Globus pallidus (tissue), 1 donor: ENCODE measurements around the gene MYRF.

Experiments used
- DNase-seq: peaks from one replicate; pipeline ENCODE4 v3.0.0-alpha.2; 2015; ENCODE audit warnings: low spot score

Gene MYRF

DNA sequence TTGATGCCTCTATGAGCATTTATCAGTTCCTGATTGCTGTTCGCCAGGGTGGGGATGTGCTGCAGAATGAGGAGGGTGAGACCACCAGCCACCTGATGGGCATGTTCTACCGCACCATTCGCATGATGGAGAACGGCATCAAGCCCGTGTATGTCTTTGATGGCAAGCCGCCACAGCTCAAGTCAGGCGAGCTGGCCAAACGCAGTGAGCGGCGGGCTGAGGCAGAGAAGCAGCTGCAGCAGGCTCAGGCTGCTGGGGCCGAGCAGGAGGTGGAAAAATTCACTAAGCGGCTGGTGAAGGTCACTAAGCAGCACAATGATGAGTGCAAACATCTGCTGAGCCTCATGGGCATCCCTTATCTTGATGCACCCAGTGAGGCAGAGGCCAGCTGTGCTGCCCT, 43.0 kb downstream of the MYRF start:
- DNase-seq = no peak

DNA sequence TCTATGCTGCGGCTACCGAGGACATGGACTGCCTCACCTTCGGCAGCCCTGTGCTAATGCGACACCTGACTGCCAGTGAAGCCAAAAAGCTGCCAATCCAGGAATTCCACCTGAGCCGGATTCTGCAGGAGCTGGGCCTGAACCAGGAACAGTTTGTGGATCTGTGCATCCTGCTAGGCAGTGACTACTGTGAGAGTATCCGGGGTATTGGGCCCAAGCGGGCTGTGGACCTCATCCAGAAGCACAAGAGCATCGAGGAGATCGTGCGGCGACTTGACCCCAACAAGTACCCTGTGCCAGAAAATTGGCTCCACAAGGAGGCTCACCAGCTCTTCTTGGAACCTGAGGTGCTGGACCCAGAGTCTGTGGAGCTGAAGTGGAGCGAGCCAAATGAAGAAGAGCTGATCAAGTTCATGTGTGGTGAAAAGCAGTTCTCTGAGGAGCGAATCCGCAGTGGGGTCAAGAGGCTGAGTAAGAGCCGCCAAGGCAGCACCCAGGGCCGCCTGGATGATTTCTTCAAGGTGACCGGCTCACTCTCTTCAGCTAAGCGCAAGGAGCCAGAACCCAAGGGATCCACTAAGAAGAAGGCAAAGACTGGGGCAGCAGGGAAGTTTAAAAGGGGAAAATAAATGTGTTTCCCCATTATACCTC, 43.6 kb downstream of the MYRF start:
- DNase-seq = no peak

DNA sequence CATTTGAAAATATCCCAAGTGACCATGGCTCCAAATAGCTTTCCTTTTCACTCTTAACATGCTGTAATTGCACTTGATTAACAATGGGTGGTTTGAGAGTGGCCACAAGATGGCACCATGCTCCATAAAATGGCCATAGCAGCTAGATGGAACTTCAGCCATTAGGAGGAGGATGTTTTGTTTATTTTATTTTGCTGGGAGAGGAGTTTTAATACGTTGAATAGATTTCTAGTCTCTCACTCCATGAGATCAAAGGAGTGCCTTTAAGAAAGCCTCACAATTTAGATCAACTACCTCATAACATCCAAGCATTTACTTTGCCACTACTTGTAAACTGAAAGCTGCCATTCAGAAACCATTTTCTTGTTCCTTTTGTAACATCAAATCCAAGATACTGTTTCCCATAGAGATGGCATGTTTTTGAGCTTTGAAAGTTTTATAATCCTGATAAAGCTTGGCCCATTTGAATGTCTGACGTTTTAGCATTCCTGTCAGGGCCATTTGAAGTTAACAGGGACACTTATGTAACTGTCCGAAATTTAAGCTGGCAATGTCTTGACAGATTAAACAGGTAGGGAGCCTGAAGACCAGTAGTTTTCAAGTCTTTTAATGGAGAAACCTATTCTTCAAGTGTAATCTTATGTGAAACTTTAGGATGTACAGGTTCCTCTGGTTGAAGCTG, 45.0 kb downstream of the MYRF start:
- peak; percentile 91 for DNase-seq

DNA sequence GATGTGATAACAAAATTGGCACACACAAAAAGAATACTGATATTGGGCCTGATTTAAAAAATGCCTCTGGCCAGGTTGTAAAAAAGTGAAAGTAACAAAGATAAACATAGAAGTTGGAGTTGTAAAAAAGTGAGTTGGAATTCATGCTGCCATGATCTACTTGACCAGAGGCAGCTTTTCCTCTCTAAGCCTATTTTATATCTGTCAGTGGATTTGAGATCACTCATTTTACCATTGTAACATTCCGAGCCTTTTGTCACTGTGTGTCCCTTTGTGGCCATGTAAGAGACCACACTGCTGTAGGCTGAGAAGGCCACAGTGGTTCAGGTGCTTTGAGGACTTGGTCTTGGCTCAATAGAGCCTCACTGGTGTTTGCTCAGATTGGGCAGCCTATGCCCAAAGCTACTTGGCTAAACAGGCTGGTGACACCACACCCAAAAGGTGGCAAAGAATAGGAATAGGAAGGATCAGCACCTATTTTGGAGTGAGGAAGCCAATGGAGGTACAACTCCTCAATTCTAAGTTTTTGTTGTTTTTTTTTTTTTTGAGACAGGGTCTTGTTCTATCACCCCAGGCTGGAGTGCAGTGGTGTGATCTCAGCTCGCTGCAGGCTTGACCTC, 47.3 kb downstream of the MYRF start:
- DNase-seq = no peak

DNA sequence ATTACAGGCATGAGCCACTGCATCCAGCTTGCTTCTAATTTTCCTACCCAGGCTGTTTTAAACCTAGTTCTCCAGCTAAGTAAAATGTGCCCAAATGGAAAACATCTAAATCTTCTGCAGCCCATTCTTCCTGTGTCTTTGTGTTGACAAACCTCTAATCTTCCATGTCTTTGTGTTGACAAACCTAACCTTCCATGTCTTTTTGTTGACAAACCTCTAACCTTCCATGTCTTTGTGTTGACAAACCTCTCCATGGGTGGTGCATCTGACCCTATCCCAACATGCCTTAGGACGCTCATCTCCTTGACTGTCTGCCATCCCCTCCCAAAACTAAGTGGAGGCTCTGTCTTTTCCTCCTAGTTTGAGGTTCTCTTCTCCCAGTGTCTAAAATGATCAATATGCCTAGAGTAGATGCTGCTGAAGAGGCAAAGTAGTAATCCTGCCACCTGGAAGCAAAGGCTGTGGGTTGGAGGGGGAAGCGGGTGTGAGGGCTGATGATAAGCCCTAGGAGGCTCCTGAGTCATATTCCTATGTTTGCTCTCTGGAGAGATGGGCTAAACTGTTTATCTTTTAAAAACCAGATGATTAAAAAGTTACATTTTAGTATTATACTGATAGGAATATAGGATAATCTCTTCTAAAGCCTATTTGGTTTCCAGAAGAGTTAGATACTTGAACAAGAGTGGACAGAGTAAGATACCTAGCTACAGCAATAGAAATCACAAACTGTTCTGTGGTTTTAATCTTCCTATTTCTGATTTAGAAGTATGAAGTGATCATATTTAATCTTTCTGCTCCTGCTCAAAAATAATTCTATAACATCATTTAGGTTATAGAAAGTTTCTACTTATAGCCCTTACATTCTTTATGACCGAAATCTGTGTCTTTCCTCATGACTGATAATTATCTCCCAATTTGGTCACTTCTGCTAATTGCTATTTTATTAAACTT, 48.2 kb downstream of the MYRF start:
- DNase-seq = no peak

DNA sequence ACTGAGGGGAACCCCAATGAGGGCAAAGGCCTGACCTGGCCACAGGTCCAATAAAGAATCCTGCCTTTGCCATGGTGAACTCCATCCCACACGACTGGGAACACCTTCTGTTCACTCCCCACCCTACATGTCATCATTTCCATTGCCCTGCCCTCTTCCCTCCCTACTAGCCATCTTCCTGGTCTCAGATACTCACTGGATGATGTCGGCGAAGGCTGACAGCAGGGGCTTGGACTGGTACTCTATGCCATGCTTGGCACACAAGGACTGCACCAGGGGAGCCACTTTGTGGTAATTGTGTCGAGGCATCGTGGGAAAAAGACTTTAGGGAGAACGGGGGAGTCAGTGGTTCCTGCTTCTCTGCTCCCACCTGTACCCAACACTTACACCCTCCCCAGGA, 50.2 kb downstream of the MYRF start:
- no peak for DNase-seq

DNA sequence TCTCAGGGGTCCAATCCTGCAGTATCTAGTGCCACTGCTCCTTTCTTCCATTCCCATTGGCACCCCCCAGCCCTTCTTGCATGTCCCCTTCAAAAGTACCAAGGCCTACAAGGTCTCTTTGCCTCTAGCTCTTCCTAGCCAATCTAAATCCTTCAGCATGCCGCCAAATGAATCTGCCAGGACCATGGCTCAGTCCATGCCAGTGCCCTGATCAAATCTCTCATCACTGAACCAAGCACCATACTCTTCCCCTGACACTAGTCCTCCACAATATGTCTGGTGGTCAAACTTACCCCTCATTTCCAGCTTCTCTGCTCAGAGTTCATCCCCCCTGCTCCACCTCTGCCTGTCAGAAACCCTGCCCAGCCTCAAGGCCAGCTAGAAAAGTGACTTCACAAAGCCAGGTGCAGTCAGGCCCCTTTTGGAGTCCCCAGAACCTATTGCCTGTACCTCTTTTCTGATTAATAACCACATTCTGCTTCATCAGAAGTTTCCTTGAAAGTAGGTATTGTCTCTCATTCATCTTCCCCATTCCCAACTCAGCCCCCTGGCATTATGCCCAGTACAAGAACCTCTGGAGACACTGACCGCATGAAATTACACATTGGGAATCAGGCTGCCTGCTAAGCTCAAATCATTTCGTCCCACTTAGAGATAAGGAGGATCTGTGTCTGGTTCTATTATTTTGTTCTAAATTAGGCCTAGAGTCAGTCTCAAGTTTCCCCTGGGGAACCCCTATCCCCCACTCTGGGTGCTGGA, 51.6 kb downstream of the MYRF start:
- no peak for DNase-seq

DNA sequence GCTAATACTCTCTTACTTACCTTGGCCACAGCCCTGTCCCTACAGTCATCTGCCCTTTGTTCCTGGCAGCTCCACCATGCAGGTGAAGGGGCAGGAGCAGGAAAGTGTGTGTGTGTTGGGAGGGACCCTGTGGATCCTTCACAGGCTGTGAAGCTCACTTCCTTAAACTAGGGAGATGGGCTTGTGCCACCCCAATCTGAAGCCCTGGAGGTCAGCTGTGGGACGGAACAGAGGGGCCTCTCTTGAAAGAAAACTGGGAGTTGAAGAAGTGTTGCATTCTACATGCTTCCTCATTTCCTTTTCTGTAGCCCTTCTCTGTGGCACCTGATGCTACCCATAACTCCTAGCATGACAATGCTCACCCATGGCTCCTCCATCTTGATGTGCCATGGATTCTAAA, 52.7 kb downstream of the MYRF start:
- no peak for DNase-seq

DNA sequence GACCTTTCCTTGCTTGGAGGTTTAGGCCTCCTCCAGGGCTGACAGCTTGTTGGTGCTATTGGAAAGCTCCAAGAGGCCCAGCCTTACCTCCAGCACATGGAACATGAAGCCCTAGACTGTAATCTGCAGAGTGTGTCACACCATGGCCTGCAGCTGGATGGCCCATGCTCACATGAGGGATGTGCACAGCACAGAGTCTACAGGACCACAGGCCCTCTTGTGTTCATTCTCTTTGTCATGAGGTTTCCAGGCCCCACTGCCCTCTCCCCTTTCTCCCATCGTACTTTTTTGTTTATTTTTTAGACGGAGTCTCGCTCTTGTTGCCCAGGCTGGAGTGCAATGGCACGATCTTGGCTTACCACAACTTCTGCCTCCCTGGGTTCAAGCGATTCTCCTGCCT, 54.3 kb downstream of the MYRF start:
- no peak for DNase-seq

DNA sequence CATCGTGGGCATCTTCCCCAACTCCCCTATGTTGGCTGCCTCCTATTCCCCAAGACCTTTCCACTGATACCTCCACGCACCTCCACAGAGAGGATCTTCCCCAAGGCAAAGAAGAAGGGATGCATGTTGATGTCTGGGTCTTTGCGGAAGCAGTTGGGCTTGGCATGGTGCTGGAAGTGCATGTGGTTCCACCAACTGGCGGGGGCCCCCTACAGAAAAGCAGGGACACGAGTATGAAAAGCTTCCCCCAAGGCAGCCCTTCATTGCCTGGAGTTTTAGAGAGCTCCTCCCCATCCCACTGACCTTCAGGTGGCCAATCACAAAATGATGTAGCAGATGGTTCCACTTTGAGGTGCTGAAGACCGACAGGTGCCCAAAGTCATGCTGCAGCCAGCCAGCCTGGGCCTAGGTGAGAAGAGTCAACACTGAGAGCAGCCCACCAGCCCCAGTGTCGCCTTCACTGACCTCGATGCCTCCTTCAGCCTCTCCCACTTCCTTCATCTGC, 58.3 kb downstream of the MYRF start:
- DNase-seq = no peak

DNA sequence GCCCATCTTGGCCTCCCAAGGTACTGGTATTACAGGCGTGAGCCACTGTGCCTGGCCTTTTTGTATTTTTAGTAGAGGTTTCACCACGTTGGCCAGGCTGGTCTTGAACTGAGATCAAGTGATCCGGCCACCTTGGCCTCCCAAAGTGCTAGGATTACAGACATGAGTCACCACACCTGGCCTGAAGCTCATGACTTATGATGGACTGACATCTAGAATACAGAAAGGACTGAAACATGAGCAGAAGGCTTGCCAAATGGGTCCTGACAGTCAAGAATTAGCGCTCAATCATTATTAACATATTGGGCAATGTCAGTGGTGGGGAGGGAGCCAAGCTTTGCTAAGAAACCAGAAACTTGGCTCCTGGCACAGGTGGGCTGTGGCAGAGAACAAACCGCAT, 59.4 kb downstream of the MYRF start:
- no peak for DNase-seq

DNA sequence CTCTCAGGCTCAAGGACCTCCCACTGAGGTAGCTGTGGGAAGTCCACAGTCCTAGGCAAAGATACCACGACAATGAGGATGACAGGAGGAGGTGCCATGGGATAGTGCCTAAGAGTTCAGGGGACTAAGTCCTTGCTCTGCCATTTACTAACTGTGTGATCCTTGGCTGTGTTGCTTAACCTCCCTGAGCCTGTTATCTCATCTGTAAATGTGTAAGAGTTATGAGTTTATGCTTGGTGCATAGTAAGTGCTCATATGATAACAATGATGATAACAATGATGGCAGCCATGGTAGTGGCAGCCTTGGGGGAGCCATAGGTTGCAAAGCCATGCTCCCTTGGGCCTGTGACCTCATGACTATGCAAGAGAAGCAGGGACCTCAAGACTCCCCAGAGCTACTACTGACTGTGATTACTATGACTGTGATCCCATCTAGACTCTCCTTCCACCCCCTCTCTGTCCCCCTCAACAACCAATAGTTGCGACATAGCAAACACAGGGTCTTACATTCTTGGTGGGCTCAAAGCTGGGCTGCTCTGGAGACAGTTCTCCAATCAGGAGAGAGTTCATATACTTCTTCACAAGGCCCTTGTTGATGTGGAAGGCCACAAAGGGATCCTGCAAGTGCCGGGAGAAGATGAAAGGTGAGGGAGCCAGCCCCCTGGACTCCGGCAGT, 60.4 kb downstream of the MYRF start:
- no peak for DNase-seq

DNA sequence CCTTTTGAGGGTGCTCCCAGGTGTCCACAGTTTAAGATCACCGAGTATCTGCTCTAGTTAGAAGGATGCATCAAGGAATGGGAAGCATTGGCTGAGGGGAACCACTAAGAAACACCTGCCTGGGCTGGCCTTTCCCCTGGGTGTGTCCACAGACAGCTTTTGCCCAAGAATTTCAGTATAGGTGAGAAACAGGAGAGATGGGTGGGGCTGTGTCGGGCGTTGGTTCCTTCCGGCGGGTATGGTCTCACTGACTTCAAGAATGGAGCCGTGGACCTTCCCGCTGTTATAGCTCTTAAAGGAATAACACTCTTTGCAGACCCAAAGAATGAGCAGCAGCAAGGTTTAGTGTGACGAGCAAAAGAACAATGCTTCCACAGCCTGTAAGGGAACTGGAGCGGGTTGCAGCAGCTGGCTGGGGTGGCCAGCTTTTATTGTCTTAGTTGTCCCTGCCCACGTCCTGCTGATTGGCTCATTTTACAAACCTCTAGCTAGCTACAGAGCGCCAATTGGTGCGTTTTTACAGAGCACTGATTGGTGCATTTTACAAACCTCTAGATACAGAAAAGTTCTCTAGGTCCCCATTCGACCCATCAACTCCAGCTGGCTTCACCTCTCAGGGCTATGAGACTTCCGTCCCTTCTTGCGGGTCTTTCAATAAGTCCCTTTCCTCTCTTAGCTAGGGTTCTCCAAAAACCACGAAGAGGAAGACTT, 62.0 kb downstream of the MYRF start:
- peak; percentile 72 for DNase-seq

DNA sequence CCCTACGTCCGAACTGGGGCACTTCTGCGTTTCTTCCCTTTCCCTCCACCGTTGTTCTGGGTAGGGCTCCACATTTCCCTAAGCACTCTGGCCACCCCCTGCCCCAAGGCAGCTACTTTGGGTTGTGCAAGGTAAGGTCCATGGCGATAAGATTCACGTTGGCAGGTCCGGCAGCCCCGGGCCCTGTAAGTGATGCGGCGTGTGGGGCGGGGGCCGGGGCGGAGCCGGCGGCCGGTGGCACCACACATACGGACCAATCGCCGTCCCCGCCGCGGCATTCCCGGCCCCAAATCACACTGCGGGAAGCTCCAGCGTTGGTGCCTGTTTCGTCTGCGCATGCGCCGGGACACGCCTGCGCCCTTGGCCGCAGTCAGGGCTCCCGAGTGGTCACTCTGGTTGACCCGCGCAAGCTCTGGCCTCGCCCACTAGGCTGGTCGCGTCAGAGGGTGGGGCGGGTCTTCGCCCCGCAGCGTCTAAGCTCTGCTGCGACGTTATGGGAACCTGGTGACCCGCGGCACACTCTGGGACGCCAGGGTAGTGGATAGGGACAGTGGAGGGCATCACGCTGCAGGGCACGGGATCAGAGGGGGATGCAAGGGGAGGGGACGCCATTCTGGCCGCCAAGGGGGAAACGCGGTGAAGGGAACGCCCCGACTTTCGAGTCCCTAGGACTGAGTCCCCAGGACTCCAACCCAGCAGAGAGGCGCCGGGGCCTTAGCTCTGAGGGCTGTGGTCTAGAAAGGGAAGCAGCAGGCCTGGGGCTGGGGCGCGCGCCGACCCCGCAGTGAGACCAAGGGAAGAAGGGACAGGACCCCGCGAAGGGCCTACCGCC, 62.7 kb downstream of the MYRF start:
- peak; percentile 98 for DNase-seq

DNA sequence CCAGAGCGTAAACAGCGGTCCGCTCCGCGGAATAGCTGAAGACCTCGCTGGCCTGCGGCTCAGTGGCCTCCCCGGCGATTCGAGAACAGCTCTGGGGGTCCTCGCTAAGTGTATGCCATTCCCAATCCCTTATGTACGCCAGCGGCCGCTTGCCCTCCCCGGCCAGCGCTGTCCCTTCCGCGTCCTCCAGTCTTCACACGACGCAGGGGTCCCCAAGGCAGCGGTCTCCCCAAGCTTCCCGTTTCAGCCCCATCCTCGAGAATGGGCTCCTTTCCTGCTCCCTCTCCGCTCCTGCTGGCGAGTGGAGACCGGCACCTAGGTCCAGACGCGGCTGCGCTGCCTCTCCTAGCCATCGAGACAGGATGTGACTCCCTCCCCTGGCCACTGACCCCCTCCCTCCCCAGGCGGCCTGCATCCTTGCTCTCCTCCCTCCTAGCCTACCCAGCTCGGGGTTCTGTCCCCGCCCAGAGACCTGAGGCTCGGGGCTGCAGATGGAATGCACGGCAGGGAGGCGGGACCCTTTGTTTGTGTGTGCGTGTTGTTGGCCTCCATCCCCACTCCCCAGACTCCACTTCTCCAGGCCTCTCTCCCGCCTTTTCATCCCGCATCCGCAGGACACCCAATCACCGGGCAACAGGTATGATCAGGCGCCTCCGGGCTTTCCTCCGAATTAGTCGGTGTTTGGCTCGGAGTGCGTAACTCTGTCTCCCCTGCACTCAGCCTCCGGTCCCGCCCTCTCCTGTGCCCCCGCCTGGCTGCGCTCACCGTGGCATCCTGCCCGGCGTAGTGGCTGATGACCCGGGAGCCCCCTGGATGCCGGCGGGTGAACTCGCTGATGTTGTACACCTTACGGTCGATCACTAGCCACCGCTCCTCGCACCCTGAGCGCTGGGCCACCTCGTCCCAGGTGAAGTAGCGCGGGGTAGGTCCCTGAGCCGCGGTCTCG, 63.6 kb downstream of the MYRF start:
- DNase-seq = peak; percentile 62

DNA sequence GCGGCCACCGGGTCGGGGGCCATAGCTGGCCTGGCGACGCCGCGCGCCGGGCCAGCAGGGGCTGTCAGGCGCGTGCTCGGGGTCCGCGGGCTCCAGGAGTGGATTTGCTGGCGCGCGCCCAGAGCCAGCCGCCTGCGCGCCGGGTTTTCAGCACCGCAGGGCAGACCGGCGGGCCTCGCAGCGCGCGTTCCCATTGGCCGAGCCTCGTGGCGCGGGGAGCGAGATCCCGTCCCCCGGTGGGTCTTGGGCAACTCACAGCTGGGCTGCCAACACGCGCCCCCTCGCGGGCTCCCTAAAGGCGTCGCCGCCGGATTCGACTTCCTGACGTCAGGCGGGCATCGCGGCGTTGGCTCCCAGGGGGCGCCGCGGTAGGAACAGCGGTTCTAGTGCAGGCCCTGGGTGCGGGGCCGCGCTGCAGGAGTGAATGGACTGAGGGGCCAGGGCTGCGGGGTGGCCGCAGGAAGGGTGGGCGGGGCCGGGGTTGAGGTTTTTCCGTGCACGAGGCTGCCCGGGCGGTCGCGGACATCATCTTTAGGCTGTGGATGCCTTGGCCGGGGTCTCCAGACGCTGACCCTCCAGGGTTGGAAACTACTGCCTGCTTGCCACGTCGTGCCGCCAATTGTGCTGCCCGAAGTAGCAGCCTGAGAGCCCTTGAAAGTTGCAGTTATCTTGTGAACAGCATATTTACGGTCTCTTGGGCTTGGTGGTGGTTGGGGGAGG, 64.5 kb downstream of the MYRF start, which contains the start of gene FADS1:
TSS of gene FADS1 (minus strand) at position 268 of the 720 bp plus-strand sequence. CDS start at position 194, 74 bp downstream.
- DNase-seq = peak; percentile 93

DNA sequence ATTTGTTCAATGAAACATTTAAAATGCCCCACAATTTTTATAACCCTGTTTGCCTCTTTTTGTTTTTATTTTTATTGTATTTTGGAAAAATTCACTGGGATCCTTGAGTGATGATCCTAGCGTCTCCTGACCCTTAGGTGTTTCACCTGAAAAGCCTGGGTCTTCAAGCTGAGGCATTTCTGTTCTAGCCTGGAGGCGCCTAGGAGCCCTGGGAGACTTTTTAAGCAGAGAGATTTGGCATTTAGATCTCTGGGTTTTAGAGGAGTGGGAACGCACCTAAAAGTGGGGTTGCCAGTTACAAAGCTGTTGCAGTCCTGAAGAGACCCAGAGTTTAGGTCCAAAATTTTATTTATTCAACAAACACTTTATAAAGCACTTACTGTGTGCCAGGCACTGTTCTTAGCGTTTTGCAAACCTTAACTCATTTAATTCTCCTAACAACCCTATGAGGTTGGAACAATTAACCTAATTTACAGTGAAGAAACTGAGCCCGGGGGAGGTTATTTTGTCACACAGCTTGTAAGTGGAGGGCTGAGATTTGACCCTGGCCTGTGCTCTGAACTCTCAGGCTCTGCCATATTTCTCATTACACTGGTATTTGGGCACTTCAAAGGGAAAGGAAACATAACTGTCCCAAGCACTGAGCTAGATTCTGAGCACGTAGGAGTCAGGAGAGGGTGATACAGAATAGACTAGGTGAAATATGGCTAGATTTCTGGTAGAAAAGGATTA, 65.2 kb downstream of the MYRF start:
- DNase-seq = no peak
